Tibial nerve (tissue), 4 donors: ENCODE results near the gene DDX11.

Experiments used
- EP300 ChIP-seq, 2 donors: sonication (generic); formaldehyde crosslinking; IDR thresholded peaks; one replicate each; pipeline ENCODE4 v1.6.1; 2017; ENCODE audit warnings: antibody characterized with exemption in 2 of 2, mild to moderate bottlenecking in 1 of 2
- POLR2A ChIP-seq, 2 donors: fragments of 450-650 bp; IDR thresholded peaks; one replicate each; pipeline ENCODE4 v1.6.1; 2017; ENCODE audit warnings: antibody characterized with exemption in 2 of 2, mild to moderate bottlenecking in 2 of 2, moderate library complexity in 2 of 2
- TF ChIP-seq, protein P1 (sequence below), 5 experiments: fragments of 200-600 bp in 3 of 5; fragments of 450-650 bp in 2 of 5; sonication (generic) in 3 of 5; IDR thresholded peaks; one replicate each; pipeline ENCODE4 v1.5.1; 2016 to 2019; ENCODE audit warnings: antibody characterized with exemption in 5 of 5, mild to moderate bottlenecking in 3 of 5, moderate library complexity in 2 of 5

GRCh38 chr12:31118347-31119191 lies 44.9 kb downstream of the DDX11 start:
- TF ChIP-seq, protein P1, sequence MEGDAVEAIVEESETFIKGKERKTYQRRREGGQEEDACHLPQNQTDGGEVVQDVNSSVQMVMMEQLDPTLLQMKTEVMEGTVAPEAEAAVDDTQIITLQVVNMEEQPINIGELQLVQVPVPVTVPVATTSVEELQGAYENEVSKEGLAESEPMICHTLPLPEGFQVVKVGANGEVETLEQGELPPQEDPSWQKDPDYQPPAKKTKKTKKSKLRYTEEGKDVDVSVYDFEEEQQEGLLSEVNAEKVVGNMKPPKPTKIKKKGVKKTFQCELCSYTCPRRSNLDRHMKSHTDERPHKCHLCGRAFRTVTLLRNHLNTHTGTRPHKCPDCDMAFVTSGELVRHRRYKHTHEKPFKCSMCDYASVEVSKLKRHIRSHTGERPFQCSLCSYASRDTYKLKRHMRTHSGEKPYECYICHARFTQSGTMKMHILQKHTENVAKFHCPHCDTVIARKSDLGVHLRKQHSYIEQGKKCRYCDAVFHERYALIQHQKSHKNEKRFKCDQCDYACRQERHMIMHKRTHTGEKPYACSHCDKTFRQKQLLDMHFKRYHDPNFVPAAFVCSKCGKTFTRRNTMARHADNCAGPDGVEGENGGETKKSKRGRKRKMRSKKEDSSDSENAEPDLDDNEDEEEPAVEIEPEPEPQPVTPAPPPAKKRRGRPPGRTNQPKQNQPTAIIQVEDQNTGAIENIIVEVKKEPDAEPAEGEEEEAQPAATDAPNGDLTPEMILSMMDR (IDR thresholded peaks at IDR 0.05), result no peak
- TF ChIP-seq POLR2A (IDR thresholded peaks at IDR 0.05), result no peak
- TF ChIP-seq EP300 (IDR thresholded peaks at IDR 0.05), result no peak
